Activated CD4-positive, alpha-beta T cell treated with anti-CD3 and anti-CD28 coated beads, Interleukin-2, amount 50 U/mL, for 24 hours (primary cell): ENCODE results near the gene PLEKHA6.

Experiments
- DNase-seq, 2 donors: peaks; one replicate each; pipeline ENCODE4 v3.0.0-alpha.2; 2020; ENCODE audit warnings: low read depth in 1 of 2, low spot score in 1 of 2

Gene PLEKHA6

DNA sequence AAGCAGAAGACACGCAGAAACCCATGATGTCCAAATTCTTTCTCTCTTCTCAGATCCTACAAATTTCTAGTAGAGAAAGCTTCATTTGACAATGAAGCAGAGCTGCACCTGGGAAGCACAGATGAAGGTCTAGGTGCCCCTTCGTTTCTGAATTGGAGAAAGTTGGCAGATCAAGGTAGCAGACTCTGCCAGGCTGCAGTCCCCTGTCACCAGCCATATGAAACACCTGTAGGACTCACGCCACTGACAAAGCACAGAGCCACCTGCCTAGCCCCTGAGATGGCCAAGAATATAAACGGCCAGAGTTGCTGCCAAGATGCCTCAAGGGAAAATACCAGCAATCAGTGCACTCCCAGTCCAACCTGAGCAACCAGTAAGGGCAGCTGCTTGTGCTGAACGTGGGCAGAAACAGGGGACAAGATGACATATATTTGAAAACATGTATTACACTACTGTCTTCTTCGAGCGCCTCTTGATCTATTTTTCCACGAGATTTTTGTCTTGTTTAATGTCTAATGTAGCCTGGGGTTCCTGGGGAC, 20.6 kb upstream of the PLEKHA6 start:
- no peak for DNase-seq

DNA sequence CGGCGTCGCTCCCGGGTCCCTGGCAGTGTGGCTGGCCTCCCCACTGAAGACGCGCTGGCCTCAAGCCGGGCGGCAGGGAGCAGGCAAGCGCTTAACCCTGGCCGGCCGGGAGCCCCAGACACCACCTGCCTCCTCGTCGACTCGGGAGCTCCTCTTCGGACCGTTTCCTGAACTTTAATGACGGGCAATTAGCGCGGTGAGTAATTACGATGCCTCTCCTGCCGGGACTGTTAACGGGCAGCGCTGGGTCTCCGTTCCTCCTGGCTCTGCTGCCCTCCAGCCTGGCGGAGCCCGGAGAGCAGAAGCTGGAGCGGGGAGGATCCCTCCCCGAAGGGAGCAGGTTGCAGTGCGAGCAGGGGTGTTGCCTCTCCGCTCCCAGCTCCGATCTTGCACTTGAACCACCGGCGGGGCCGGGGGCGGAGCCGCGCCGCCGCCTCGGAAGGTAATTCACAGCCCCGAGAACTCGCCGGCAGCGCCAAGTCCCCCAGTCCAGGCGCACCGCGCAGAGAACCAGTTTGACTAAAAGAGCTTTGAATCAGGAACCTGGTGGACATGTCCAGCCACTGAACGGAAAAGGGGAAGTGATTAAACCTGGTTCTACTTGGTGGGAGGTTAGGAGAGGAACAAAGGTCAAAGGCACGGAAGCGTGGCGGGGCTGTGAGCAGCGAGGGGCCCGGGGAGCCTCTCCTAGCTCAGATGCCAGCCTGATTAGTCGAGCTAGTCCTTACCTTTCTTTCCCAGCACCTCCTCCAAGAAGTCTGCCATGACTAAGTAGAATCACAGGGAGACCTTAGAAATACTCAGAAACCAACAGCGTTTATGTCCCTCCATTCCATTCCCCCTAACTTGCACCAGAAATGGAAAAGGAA, 18.3 kb upstream of the PLEKHA6 start:
- peak in 1 of 2 donors; percentile 21 for DNase-seq

- DNase-seq = no peak
Observed at GRCh38 chr1:204376919-204377799, 17.4 kb upstream of the PLEKHA6 start.

DNA sequence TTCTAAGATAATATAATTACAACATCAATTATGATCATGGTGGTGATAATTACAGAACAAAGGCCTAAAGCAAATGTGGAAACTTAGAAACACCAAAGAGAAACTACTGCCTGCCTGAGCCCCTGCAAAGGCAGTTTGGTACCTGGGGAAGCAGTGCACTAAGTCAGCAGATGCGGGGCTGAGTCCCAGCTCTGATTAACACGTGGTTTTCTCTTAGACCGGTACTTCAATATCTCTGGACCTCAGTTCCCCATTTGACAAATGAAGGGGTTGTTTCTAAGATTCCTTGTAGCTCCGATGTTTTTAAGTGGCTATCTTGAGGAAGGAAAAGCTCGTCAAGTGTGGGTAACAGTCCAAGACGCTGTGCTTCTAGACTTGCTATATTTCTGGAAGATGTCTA, 16.7 kb upstream of the PLEKHA6 start:
- no peak for DNase-seq

DNA sequence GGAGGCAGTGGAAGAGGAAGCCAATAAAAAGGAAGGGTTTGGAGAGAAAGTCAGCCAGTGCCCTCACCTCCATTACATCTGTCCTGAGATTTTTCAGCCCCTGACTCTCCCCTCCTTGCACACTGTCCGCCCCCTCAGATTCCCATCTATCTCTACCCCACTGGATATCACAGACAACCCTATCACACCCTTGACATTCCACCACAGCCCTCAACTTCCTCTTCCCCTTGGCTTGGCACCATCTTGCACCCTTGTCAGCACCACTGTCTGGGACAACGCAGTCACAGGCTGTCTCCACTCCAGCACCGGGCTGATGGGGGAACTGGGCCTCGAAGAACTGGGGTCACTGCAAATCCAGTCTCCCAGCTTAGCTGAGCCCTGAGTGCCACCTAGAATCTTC, 14.2 kb upstream of the PLEKHA6 start:
- DNase-seq = no peak

DNA sequence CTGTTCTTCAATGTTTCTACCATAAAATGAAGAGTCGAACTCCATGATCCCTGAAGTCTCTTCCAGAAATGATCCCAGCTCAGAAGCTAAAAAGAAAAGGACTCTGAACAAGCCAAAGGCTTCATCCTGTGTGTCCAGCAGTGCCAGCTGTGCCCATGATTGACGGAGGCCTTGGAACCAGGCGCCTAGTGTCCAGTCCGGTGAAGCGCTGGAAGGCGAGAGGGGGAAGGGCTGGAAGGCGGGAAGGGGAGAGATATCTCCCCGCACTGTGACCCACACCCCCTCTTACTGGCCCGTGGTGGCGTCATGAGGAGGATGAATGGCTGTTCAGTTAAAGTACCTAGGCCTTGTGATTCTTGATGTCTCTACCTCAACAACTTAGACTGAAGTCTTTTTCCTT, 10.4 kb upstream of the PLEKHA6 start:
- DNase-seq = no peak

DNA sequence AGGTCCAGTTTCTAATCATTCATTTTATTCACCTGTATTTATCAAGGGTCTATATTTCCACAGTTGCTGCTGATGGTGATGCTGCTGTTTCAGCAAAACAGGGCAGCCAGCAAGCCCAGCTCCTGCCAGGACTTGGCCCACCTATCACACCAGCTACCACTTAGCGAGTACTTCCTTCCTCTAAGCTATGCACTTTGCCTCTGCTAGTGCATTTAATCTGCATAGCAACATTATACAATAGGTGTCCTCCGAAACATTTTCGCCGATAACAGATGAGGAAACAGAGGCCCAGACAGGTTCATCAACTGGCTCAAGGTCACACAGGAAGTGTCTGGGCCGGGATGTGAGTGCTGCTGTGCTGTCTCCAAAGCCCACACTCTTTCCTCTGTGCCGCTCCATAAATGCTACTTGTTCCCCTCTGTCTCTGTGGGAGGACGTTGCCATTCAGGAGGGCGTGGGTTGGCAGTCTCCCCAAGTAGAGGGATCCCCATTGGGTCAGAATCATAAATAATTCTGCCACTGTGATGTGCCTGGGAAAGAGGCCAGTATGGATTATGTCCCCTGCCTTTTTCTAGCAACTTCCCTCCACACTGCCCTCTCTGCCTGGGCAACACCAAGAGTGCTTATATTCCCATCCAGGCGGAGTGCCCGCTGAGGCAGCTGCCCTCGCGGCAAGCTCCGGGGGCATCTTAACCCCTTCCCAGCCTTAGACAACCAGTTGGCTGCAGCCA, 9.4 kb upstream of the PLEKHA6 start:
- DNase-seq = no peak

DNA sequence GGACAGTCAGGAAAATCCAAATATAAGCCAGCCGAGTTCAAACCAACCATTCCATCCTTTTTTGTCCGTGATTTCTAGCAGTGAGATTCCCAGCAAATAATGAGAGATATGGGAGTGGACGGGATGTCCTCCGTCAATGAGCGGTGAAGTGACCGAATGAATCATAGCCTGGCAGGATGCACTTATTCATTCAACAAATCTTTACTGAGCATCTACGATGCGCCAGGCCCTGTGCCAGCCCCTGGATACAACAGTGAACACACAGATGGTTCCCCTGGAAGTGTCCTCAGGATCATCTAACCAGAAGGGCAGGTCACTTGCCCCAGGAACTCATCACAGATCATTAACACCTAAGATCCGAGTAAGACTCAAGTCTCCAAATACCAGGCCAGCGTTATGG, 8.2 kb upstream of the PLEKHA6 start:
- no peak for DNase-seq

DNA sequence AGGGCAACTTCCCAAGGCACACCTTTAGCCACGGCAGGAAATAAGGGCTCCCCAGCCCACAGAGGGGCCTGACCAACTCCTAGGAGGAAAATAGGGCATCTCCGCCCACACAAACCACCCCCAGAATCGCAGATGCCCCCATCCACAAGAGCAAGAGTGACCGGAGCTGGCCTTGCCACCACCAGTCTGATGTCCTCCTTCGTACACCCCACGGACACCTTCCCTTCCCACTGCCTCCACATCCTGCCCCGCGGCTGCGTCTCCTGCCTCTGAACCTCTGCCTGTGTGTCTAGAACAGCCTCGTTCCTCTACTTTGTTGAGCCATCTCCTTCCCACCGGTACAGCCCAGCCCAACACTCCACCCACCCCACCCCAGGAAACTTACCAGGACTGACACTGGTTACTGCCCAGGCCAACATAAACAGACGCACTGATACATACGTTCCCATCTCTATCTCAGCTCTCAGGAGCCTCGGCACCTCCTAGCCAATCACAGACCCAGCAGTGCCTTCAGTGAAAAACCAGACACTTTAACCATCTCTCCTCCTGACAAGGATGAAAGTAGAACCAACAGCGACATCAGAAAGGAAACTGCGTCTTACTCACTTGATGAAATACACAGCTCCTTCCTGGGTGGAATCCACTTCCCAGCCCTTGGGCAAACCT, 7.6 kb upstream of the PLEKHA6 start:
- no peak for DNase-seq

DNA sequence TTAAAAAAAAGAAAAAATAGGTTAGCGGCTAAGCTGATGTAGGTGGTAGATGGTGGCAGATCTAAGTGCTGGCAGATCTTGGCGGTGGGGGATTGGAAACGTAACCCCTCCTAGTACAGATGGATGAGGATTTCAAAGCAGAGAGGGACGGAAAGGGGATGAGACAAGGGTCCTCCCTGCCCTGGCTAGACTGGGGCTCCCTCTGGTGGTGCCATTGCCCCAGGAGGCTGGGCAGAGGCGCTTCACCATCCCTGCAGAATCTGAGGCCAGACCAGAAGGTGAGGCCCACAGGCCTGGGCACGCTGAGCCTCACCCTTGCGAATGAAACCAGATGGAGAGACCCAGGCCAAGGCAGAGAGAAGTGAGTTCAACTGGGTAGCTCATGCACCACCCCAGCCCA, 7.0 kb upstream of the PLEKHA6 start:
- DNase-seq = no peak

- peak; percentile 61 to 73 for DNase-seq
Observed at GRCh38 chr1:204363335-204364114, 3.8 kb upstream of the PLEKHA6 start.

GRCh38 chr1:204362984-204363334, 3.2 kb upstream of the PLEKHA6 start:
- no peak for DNase-seq

DNA sequence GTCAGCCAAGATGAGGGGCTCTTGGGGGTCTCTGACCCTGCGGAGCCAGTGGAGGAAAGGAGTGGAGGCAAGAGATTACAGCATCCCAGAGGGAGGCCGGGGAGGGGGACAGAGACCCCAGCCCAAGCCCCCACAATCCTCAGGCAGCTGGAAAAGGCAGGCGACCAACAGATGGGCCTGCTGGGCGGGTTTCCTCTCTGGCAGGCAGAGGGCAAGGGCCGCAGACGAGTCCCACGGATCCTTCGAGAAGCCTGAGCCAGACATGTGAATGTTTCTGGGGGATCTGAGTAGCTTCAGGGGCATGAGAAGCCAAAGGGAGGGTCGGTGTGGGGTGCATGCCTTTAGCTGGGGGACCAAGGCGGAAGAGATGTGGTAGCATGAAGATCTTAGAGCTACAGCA, 2.1 kb upstream of the PLEKHA6 start:
- DNase-seq = no peak

DNA sequence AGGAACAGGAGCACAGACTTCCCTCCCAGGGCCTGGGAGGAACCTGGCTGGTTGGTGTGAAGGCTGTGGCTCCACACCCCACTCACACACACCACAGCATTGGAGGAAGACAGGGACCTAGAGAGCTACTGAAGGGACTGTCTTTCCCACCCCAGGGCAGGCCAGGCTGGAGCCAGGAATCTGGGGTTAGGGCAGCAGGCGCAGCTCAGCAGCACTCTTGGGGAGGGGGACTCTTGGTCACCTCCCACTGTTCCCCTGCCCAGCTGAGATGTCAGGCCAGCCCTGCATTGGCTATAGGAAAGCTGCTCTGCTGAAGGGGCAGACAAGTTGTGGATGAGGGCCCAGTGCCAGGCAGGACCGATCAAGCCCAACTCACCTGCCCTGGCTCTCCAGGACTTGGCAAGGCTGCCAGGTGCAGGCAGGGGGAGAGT, 1.6 kb upstream of the PLEKHA6 start:
- no peak for DNase-seq

DNA sequence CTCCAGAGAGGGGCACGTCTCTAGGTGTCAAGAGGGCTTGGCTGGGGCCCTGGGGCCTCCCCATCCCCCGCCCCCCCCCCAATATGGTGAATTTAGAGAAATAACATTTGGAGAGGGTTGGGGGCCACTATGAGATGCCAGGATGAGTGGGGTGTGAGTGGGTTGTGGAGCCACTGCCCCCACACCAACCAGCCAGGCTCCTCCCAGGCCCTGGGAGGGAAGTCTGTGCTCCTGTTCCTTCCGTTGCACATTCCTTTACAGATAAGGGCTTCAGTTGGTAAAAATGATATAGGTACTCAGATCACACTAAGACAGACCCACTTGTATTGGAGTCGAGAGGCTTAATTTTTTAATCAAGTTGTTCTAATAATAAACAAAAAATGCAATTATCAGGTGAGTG, 585 bp upstream of the PLEKHA6 start:
- DNase-seq = no peak

GRCh38 chr1:204359131-204359473, 627 bp downstream of the PLEKHA6 start:
- DNase-seq = no peak

DNA sequence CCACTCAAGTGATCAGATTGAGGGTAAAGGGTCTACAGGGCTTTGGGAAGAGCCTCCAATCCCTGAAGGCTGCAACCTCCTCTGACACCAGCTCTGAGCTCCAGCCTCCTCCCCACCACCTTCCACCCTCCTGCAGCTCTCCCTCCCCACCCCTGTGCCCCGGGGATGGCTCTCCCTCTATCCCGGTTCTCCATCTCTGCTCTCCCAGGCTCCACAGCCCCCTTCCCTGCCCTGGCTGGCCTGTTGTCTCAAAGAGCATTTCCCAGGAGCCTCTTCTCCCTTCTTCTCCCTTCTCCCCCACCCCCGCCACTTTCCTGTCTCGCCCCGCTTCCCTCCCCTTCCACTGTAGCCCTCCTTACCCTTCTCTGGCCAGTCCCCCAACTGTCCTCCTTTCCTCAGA, 1.1 kb downstream of the PLEKHA6 start:
- DNase-seq = no peak

GRCh38 chr1:204357551-204358490, 1.9 kb downstream of the PLEKHA6 start:
- DNase-seq = no peak

DNA sequence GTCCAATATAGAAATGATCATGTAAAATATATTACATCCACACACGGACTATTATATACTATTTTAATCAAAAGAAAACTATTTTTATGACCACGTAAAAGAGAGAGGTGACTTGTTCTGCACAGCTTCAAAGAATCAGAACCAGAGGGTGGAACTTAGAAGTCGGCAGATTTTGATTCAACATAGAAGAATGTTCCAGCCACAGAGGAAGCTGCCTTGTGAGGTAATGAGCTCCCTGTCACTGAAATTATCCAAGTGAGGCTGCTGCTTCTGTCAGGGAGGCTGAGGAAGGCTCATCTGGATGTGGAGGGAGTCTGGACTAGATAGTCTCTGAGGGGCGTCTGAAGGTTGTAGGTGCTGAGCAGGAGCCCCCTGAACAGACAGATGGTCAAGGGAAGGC, 2.7 kb downstream of the PLEKHA6 start:
- DNase-seq = no peak
